Immature natural killer cell (primary cell): ENCODE results near the gene EME1. TPM values are rescaled to one million over a fixed set of nuclear protein-coding genes. Genes with fewer than 3 reads are reported as not detected.

Experiments
- DNase-seq, 3 donors: peaks; one replicate each; pipeline ENCODE4 v3.0.0; 2022; ENCODE audit warnings: mixed read lengths in 1 of 3
- H3K27ac Mint-ChIP-seq, 6 donors: one replicate each; pipeline ENCODE4 v1.8.0; 2020; ENCODE audit warnings: mixed read lengths in 6 of 6, mild to moderate bottlenecking in 5 of 6, inconsistent platforms in 4 of 6, moderate library complexity in 3 of 6
- H3K27me3 Mint-ChIP-seq, 3 donors: one replicate each; pipeline ENCODE4 v1.8.0; 2020 to 2021; ENCODE audit warnings: low read depth in 3 of 3, mild to moderate bottlenecking in 3 of 3, mixed read lengths in 3 of 3, moderate library complexity in 3 of 3, inconsistent platforms in 1 of 3
- H3K36me3 Mint-ChIP-seq, 3 donors: one replicate each; pipeline ENCODE4 v1.8.0; 2020; ENCODE audit warnings: mixed read lengths in 3 of 3, inconsistent platforms in 2 of 3, mild to moderate bottlenecking in 2 of 3
- H3K4me1 Mint-ChIP-seq, 2 donors: one replicate each; pipeline ENCODE4 v1.8.0; 2020; ENCODE audit warnings: inconsistent platforms in 2 of 2, mild to moderate bottlenecking in 2 of 2, mixed read lengths in 2 of 2, moderate library complexity in 1 of 2
- H3K4me3 Mint-ChIP-seq, 5 donors: one replicate each; pipeline ENCODE4 v1.8.0; 2020; ENCODE audit warnings: mild to moderate bottlenecking in 5 of 5, mixed read lengths in 5 of 5, inconsistent platforms in 3 of 5, moderate library complexity in 3 of 5
- H3K9me3 Mint-ChIP-seq, 6 donors: one replicate each; pipeline ENCODE4 v1.8.0; 2020; ENCODE audit warnings: mild to moderate bottlenecking in 6 of 6, mixed read lengths in 6 of 6, inconsistent platforms in 4 of 6, moderate library complexity in 3 of 6
- polyA plus RNA-seq, 3 donors: library from polyadenylated mRNA; unstranded; fragments of 300-500 nt; fragmentation: Illumina TruSeq; gene quantifications; one replicate each; pipeline ENCODE4 v1.2.3, GENCODE V29; 2021

Gene EME1
- polyA plus RNA-seq, 3 donors from 2014 or later: 0.47 to 0.85 TPM; not detected in 1

- Mint-ChIP-seq H3K36me3 (peaks cover 4 to 5% (median 5%) of the 10 kb centered on the region in 3 donors), H3K27ac (no peak overlapping the region), H3K9me3 (peaks cover 0 to 10% (median 2%) of the 10 kb centered on the region in 6 donors)
Observed at GRCh38 chr17:50339381-50339780, 33.6 kb upstream of the EME1 start.

GRCh38 chr17:50344731-50345365 lies 28.2 kb upstream of the EME1 start:
- no peaks in the 10 kb centered on the region for H3K36me3 Mint-ChIP-seq
- peaks cover 13 to 23% of the 10 kb centered on the region in 2 donors for H3K4me1 Mint-ChIP-seq
- peak overlapping the region in 4 of 6 donors; percentile 32 to 81 (median 66) for H3K27ac Mint-ChIP-seq
- no peak for DNase-seq
- H3K27me3 Mint-ChIP-seq: peaks cover 0 to 3% (median 0%) of the 10 kb centered on the region in 3 donors
- peak overlapping the region; percentile 66 to 79 (median 75) for H3K4me3 Mint-ChIP-seq
- no peaks in the 10 kb centered on the region for H3K9me3 Mint-ChIP-seq

More at GRCh38 chr17:50339381-50339780, 33.6 kb upstream of the EME1 start:
- Mint-ChIP-seq H3K27me3 (peaks cover 1 to 2% (median 1%) of the 10 kb centered on the region in 3 donors), H3K4me3 (no peak overlapping the region), H3K4me1 (no peaks in the 10 kb centered on the region)
- DNase-seq: no peak

- DNase-seq: peak; percentile 91 to 94 (median 93)
- peak within 1 kb of the TSS; percentile 57 to 86 (median 79) for H3K27ac Mint-ChIP-seq
- peaks cover 0 to 3% (median 0%) of the 10 kb centered on the region in 3 donors for H3K27me3 Mint-ChIP-seq
- H3K4me1 Mint-ChIP-seq: peaks cover 15 to 23% of the 10 kb centered on the region in 2 donors
- no peaks in the 10 kb centered on the region for H3K36me3 Mint-ChIP-seq
- peak within 1 kb of the TSS; percentile 85 to 94 (median 87) for H3K4me3 Mint-ChIP-seq
- H3K9me3 Mint-ChIP-seq: no peaks in the 10 kb centered on the region
Observed at GRCh38 chr17:50345432-50346312, 27.4 kb upstream of the EME1 start, which contains the start of gene XYLT2. Gene XYLT2 (plus strand): TSS chr17:50346126. CDS start chr17:50346141, 15 bp downstream.

DNA sequence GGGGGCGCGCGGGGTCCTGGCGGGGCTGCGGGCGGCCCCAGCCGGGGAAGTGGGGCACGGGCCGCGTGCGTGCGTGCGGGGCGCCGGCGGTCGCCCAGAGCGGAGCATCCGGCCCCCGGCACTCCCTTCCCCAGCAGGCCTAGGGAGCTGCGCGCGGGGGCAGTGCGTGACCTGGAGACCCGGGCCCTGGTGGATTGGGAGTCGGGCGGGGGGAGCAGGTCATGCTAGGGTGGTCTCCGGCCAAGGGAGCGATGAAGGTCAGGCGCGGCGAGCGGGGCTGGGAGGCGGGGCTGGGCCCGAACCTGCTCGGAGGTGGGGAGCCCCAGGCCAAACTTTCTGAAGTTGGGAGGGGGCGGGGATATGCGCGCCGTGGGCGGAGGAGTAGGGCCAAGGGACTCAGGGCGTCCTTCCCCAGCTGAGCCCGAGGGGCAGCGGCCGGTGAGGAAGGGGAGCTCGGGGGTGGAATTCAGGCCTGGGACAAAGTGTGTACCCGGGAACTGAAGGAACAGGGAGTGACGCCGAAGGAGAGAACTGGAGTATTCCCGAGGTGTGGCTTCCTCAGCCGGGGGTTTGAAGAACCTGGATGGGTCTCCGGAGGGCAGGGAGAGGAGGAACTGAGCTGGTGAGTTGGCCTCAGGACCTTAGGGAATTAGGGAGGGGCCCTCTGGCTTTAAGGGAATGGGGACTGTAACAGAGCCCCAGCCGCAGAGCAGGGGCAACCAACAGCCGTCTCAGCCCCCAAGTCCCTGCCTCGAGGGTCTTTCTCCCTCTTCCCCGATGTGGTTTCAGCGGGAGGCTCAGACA lies 26.5 kb upstream of the EME1 start:
- H3K9me3 Mint-ChIP-seq: no peaks in the 10 kb centered on the region
- peaks cover 0 to 3% (median 0%) of the 10 kb centered on the region in 3 donors for H3K27me3 Mint-ChIP-seq
- H3K4me3 Mint-ChIP-seq: peak overlapping the region; percentile 85 to 91 (median 85)
- DNase-seq: no peak
- H3K4me1 Mint-ChIP-seq: peaks cover 21 to 23% of the 10 kb centered on the region in 2 donors
- H3K36me3 Mint-ChIP-seq: no peaks in the 10 kb centered on the region
- peak overlapping the region in 5 of 6 donors; percentile 60 to 71 (median 70) for H3K27ac Mint-ChIP-seq

DNA sequence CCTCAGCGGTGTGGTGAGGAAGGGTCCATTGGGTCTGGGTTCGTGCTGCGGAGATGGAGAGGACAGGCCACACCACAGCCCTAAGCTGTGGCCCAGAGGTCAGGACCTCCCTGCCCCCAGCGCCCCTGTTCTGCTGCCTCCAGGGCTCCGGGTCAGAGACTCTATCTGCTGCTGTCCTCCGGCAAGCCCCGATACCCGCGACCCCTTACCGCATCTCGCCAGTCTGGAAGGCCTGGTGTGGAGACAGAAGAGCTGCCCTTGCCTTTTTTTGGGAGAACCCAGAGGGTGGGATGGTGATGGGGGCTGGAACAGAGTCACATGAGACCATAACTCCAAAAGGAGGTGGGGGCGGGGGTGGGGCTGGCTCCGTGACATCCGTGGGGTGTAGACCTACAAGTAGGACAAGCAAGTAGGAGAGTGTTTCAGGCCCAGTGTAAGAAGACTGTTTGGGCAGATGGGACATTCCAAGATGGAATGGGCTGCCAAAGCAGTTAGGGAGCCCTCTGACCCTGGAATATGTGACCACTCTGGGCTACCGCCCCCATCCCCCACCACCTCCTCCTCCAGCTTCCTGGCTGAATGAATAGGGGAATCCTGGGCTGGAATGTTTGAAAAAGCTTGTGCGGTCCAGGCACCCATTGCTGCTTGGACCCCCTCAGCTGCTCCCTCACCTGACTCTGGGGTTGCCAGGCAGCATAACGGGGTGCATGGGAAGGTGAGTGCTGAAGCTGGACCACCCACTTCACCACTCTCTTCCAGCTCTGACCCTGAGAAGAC lies 25.7 kb upstream of the EME1 start:
- Mint-ChIP-seq H3K4me1 (peaks cover 21 to 25% of the 10 kb centered on the region in 2 donors), H3K27ac (peak overlapping the region in 5 of 6 donors; percentile 17 to 71 (median 45)), H3K9me3 (no peaks in the 10 kb centered on the region), H3K4me3 (peak overlapping the region; percentile 81 to 91 (median 85)), H3K36me3 (no peaks in the 10 kb centered on the region), H3K27me3 (peaks cover 0 to 4% (median 0%) of the 10 kb centered on the region in 3 donors)
- no peak for DNase-seq

- Mint-ChIP-seq H3K27me3 (peaks cover 0 to 5% (median 0%) of the 10 kb centered on the region in 3 donors), H3K36me3 (no peaks in the 10 kb centered on the region), H3K4me3 (peak overlapping the region; percentile 81 to 91 (median 85)), H3K9me3 (no peaks in the 10 kb centered on the region), H3K4me1 (peaks cover 21 to 25% of the 10 kb centered on the region in 2 donors), H3K27ac (peak overlapping the region in 5 of 6 donors; percentile 17 to 70 (median 41))
- DNase-seq: no peak
Observed at GRCh38 chr17:50347894-50348291, 25.1 kb upstream of the EME1 start.

GRCh38 chr17:50348522-50349242 lies 24.3 kb upstream of the EME1 start:
- DNase-seq: no peak
- peaks cover 21 to 25% of the 10 kb centered on the region in 2 donors for H3K4me1 Mint-ChIP-seq
- H3K27ac Mint-ChIP-seq: peak overlapping the region in 2 of 6 donors; percentile 37 to 41
- no peaks in the 10 kb centered on the region for H3K36me3 Mint-ChIP-seq
- H3K9me3 Mint-ChIP-seq: no peaks in the 10 kb centered on the region
- peaks cover 0 to 5% (median 0%) of the 10 kb centered on the region in 3 donors for H3K27me3 Mint-ChIP-seq
- peak overlapping the region in 2 of 5 donors; percentile 36 to 83 for H3K4me3 Mint-ChIP-seq

GRCh38 chr17:50349243-50349600 lies 23.8 kb upstream of the EME1 start:
- Mint-ChIP-seq H3K4me1 (peaks cover 21 to 25% of the 10 kb centered on the region in 2 donors), H3K4me3 (peak overlapping the region in 3 of 5 donors; percentile 3 to 42 (median 36)), H3K36me3 (no peaks in the 10 kb centered on the region), H3K9me3 (no peaks in the 10 kb centered on the region), H3K27me3 (peaks cover 0 to 5% (median 0%) of the 10 kb centered on the region in 3 donors), H3K27ac (no peak overlapping the region)
- DNase-seq: no peak

GRCh38 chr17:50350733-50351132 lies 22.3 kb upstream of the EME1 start:
- H3K4me3 Mint-ChIP-seq: no peak overlapping the region
- H3K27me3 Mint-ChIP-seq: peaks cover 0 to 5% (median 0%) of the 10 kb centered on the region in 3 donors
- no peaks in the 10 kb centered on the region for H3K36me3 Mint-ChIP-seq
- peak overlapping the region in 2 of 6 donors; percentile 26 to 64 for H3K27ac Mint-ChIP-seq
- no peak for DNase-seq
- no peaks in the 10 kb centered on the region for H3K9me3 Mint-ChIP-seq
- peaks cover 21% of the 10 kb centered on the region in 2 donors for H3K4me1 Mint-ChIP-seq

DNA sequence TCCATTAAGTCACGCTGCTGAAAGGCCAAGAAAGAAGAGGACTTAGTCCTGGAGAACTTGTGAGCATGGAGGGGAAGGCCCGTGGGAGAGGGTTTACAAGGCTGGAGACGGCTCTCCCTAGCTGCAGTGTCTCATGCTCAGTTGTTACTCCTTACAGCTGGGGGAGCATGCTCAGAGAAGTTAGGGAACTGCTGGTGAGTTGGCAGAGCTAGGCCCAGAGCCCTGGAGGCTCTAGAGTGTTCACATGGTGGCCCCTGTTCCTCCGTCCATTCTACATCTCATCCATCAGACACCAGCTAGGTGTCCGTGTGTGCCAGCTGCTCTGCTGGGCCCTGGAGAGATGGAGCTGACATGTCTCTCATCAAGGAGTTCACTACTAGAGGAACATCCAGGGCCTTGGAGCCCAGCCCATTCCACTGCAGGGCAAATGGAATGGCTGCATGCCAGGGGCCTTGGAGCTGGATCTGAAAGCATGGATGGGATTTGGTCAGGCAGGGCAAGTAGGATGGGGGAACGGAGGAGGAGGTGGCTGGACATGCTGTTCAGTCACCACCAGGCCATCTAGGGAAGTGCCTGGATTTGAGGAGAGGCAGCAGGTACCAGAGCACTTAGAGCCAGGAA lies 20.8 kb upstream of the EME1 start:
- no peak for DNase-seq
- H3K9me3 Mint-ChIP-seq: no peaks in the 10 kb centered on the region
- peaks cover 13 to 21% of the 10 kb centered on the region in 2 donors for H3K4me1 Mint-ChIP-seq
- no peak overlapping the region for H3K4me3 Mint-ChIP-seq
- H3K27me3 Mint-ChIP-seq: peaks cover 0 to 5% (median 0%) of the 10 kb centered on the region in 3 donors
- peak overlapping the region in 3 of 6 donors; percentile 13 to 29 (median 18) for H3K27ac Mint-ChIP-seq
- H3K36me3 Mint-ChIP-seq: no peaks in the 10 kb centered on the region

DNA sequence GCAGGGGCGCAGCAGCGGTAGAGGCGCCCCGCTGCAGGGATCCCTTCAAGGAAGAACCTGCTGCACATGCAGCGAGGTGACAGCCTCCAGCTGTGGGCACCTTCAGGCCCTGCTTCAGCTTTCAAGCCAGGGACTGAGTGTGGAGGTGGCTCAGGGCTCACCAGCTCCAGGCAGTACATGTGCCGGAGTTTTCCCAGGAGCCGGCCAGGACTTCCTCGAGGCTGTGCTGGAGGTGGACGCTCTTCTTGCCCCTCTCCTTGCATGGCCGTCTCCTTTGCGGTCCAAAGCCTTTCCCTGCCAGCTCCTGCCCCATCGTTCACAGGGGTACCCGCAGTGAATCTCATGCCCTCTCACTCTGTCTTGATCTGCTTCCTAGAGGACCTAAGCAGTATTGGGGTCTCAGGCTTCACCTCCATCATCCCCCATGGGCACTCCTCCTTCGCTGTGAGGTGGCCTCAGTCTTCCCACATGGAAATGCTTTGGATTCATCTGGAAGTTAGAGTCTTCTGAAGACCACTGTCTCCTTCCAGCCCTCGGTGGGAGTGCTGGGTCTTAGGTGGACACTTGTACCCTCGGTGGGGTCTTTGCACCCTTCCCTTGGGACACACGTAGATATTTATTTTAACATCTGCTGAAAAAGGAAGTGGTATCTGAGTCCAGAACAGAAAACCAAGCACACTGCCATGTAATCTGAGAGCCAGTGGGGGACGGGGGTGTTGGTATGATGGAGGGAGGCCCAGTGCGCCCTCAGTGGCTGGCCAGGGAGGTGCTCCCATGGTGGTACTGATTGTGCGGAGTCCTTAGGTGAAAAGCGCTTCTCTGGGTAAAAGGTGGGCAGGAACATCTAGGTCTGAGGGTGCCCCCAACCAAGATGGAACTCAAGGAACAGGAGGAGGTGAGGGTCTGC lies 20.1 kb upstream of the EME1 start:
- Mint-ChIP-seq H3K27me3 (peaks cover 0 to 3% (median 0%) of the 10 kb centered on the region in 3 donors), H3K4me1 (peaks cover 5 to 15% of the 10 kb centered on the region in 2 donors), H3K4me3 (no peak overlapping the region), H3K27ac (peak overlapping the region in 1 of 6 donors; percentile 46), H3K9me3 (no peaks in the 10 kb centered on the region), H3K36me3 (no peaks in the 10 kb centered on the region)
- no peak for DNase-seq
